Measurements from ENCODE around the gene KCNK3.

The KCNK3 gene

DNA sequence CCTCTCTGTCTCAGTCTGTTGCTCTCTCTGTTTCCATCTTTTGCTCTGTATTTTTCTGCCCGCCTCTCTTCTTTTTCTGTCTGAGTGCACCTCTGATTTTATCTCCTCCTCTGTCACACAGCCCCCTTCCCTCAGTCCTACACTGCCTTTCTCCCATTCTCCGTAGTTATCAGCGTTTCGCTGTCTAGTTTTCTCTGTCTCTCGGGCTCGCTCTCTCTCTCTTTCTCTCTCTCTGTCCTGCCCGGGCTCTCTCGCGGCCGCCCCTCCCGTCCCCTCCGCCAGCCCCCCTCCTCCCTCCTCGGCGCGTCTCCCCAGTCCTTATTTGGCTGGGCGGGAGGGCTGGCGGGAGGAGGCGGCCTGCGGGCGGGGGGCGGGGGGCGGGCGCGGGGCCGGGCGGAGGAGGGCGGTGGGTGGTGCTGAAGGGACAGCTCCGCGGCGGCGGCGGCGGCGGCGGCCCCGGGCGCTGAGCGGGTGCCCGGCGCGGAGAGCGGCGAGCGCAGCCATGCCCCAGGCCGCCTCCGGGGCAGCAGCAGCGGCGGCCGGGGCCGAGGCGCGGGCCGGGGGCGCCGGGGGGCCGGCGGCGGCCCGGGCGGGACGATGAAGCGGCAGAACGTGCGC lies at the start of gene KCNK3:
KCNK3 (plus strand) TSS at position 444 of the 618 bp plus-strand sequence; CDS start at position 598, 154 bp downstream.
- H3K9ac ChIP-seq (ENCODE audit: low read length), result no peak within 1 kb of the TSS
- no peak for TF ChIP-seq EZH2phosphoT487 (IDR thresholded peaks at IDR 0.05; ENCODE audit: low read depth)
- TF ChIP-seq, protein P1, sequence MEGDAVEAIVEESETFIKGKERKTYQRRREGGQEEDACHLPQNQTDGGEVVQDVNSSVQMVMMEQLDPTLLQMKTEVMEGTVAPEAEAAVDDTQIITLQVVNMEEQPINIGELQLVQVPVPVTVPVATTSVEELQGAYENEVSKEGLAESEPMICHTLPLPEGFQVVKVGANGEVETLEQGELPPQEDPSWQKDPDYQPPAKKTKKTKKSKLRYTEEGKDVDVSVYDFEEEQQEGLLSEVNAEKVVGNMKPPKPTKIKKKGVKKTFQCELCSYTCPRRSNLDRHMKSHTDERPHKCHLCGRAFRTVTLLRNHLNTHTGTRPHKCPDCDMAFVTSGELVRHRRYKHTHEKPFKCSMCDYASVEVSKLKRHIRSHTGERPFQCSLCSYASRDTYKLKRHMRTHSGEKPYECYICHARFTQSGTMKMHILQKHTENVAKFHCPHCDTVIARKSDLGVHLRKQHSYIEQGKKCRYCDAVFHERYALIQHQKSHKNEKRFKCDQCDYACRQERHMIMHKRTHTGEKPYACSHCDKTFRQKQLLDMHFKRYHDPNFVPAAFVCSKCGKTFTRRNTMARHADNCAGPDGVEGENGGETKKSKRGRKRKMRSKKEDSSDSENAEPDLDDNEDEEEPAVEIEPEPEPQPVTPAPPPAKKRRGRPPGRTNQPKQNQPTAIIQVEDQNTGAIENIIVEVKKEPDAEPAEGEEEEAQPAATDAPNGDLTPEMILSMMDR (IDR thresholded peaks at IDR 0.05; ENCODE audit: low read depth, low read length), result no peak
- no peak within 1 kb of the TSS for H3K4me2 ChIP-seq (ENCODE audit: low read length)
- H3K36me3 ChIP-seq (replicated peaks; ENCODE audit: low read depth, low read length), result no peaks in the 10 kb centered on the region
- no peak within 1 kb of the TSS for H3K4me3 ChIP-seq (ENCODE audit: low read length)
- H3K4me1 ChIP-seq (ENCODE audit: low read length), result no peaks in the 10 kb centered on the region
- no peak within 1 kb of the TSS for H3K27ac ChIP-seq (ENCODE audit: low read length)
- H3K9me3 ChIP-seq (ENCODE audit: insufficient read depth, low read length), result no peaks in the 10 kb centered on the region
- no peaks in the 10 kb centered on the region for H3K79me2 ChIP-seq (ENCODE audit: low read length)
- no peak within 1 kb of the TSS for H2AFZ ChIP-seq (ENCODE audit: low read depth, low read length)
- peaks cover 38% of the 10 kb centered on the region for H3K27me3 ChIP-seq (ENCODE audit: low read depth, low read length)
- no peaks in the 10 kb centered on the region for H4K20me1 ChIP-seq (ENCODE audit: insufficient read depth, low read length)

DNA sequence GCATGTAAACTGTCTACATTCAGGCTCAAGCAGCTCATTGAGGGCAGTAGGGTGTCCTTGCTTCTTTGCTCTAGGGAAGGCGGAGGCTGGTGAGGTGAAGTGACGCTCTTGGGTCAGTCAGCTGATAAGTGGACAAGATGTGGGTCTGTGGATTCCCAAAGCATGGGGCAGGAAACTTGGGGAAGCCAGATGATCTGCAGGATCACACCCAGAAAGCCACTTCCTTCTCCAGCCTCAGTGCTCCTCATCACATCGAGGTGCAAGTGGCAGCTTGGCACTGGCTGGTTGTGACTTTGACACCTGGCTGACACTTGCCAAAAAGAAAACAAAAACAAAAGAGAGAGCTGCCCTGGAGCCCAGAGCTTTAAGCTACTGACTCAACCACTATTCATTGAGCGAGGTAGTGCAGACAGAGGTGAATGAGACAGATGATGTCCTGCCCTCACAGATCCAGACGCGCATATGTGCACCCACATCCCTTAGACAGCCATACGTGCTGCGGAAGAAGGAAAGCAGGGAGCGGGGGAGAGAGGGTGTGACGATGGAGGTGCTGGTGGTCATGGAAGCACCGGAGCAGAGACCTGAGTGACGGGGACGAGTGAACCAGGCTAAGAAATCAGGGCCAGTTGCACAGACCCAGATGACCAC lies 48.2 kb upstream of the KCNK3 start:
- H3K9ac ChIP-seq (ENCODE audit: low read length), result no peak overlapping the region
- no peaks in the 10 kb centered on the region for H4K20me1 ChIP-seq (ENCODE audit: insufficient read depth, low read length)
- no peak overlapping the region for H2AFZ ChIP-seq (ENCODE audit: low read depth, low read length)
- no peaks in the 10 kb centered on the region for H3K9me3 ChIP-seq (ENCODE audit: insufficient read depth, low read length)
- no peak overlapping the region for H3K4me2 ChIP-seq (ENCODE audit: low read length)
- peaks cover 34% of the 10 kb centered on the region for H3K27me3 ChIP-seq (ENCODE audit: low read depth, low read length)
- H3K4me1 ChIP-seq (ENCODE audit: low read length), result no peaks in the 10 kb centered on the region
- TF ChIP-seq EZH2phosphoT487 (IDR thresholded peaks at IDR 0.05; ENCODE audit: low read depth), result no peak
- TF ChIP-seq, protein P1 (IDR thresholded peaks at IDR 0.05; ENCODE audit: low read depth, low read length), result no peak
- no peak overlapping the region for H3K27ac ChIP-seq (ENCODE audit: low read length)
- no peaks in the 10 kb centered on the region for H3K36me3 ChIP-seq (replicated peaks; ENCODE audit: low read depth, low read length)
- H3K4me3 ChIP-seq (ENCODE audit: low read length), result no peak overlapping the region
- H3K79me2 ChIP-seq (ENCODE audit: low read length), result no peaks in the 10 kb centered on the region

DNA sequence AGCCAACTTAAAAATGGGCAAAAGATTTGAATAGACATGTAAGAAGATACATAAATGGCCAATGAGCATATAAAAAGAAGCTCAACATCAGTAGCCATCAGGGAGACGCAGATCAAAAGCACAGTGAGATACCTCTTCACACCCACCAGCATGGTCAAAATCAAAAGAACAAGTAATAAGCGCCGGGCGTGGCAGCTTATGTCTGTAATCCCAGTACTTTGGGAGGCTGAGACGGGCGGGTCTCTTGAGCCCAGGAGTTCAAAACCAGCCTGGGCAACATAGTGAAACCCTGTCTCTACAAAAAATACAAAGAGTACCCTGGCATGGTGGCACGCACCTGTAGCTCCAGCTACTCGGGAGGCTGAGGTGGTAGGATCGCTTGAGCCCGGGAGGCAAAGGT lies 46.8 kb upstream of the KCNK3 start:
- Histone ChIP-seq H4K20me1 (ENCODE audit: insufficient read depth, low read length) (no peaks in the 10 kb centered on the region), H3K9me3 (ENCODE audit: insufficient read depth, low read length) (no peaks in the 10 kb centered on the region), H3K27ac (ENCODE audit: low read length) (no peak overlapping the region), H3K79me2 (ENCODE audit: low read length) (no peaks in the 10 kb centered on the region), H3K4me3 (ENCODE audit: low read length) (no peak overlapping the region), H3K4me2 (ENCODE audit: low read length) (no peak overlapping the region), H2AFZ (ENCODE audit: low read depth, low read length) (no peak overlapping the region), H3K4me1 (ENCODE audit: low read length) (no peaks in the 10 kb centered on the region), H3K36me3 (replicated peaks; ENCODE audit: low read depth, low read length) (no peaks in the 10 kb centered on the region), H3K9ac (ENCODE audit: low read length) (no peak overlapping the region), H3K27me3 (ENCODE audit: low read depth, low read length) (peaks cover 34% of the 10 kb centered on the region)
- no peak for TF ChIP-seq EZH2phosphoT487 (IDR thresholded peaks at IDR 0.05; ENCODE audit: low read depth)
- TF ChIP-seq, protein P1 (IDR thresholded peaks at IDR 0.05; ENCODE audit: low read depth, low read length), result no peak

DNA sequence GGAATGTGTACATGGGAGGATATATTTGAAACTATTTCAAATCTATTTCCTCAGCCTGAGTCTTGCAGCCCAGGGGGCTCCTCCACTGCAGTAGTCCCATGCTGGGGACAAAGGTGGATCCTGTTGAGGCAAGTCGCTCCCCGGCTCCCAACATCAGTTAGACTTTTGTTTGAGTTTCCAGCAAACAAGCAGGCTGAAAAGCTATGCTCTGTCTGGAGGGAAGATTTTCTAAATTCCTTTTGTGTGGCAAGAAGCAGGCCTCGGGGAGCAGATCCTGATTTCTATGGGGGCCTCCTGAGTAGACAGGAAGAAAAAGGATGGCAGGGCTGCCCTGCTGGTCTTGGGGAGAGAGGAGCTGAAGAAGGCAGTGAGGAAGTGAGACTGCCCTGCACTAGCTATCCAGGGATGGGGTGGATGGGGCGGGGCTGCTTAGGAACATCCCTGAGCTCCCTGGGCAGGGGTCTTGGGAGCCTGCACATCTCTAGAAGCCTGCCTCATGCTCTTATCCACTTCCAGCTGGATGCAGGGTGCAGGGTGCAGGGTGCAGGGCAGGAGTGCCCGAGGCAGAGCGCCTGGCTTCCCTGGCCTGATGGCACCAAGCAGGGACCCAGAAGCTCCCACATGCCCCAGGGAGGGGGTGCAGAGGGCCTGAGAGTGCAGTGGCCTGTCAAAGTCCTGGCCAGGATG lies 45.4 kb upstream of the KCNK3 start:
- no peak overlapping the region for H3K9ac ChIP-seq (ENCODE audit: low read length)
- H3K36me3 ChIP-seq (replicated peaks; ENCODE audit: low read depth, low read length), result no peaks in the 10 kb centered on the region
- no peak overlapping the region for H3K4me2 ChIP-seq (ENCODE audit: low read length)
- no peak overlapping the region for H3K27ac ChIP-seq (ENCODE audit: low read length)
- H3K9me3 ChIP-seq (ENCODE audit: insufficient read depth, low read length), result no peaks in the 10 kb centered on the region
- H3K4me1 ChIP-seq (ENCODE audit: low read length), result no peaks in the 10 kb centered on the region
- no peaks in the 10 kb centered on the region for H3K79me2 ChIP-seq (ENCODE audit: low read length)
- H3K27me3 ChIP-seq (ENCODE audit: low read depth, low read length), result peaks cover 31% of the 10 kb centered on the region
- H3K4me3 ChIP-seq (ENCODE audit: low read length), result no peak overlapping the region
- no peak overlapping the region for H2AFZ ChIP-seq (ENCODE audit: low read depth, low read length)
- no peak for TF ChIP-seq EZH2phosphoT487 (IDR thresholded peaks at IDR 0.05; ENCODE audit: low read depth)
- TF ChIP-seq, protein P1 (IDR thresholded peaks at IDR 0.05; ENCODE audit: low read depth, low read length), result no peak
- no peaks in the 10 kb centered on the region for H4K20me1 ChIP-seq (ENCODE audit: insufficient read depth, low read length)

Measured in OCI-LY3 (cell line).